ENCODE data around the gene TULP3.
"Not testable (repeated sequence)": the region's sequence is repeated elsewhere in the genome, so short reads cannot be mapped to it uniquely, and the experiment has no call there.

The TULP3 gene, protein sequence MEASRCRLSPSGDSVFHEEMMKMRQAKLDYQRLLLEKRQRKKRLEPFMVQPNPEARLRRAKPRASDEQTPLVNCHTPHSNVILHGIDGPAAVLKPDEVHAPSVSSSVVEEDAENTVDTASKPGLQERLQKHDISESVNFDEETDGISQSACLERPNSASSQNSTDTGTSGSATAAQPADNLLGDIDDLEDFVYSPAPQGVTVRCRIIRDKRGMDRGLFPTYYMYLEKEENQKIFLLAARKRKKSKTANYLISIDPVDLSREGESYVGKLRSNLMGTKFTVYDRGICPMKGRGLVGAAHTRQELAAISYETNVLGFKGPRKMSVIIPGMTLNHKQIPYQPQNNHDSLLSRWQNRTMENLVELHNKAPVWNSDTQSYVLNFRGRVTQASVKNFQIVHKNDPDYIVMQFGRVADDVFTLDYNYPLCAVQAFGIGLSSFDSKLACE

GRCh38 chr12:2890388-2891239 is at the start of gene TULP3:
TSS of gene TULP3 (plus strand) at chr12:2890891. CDS start at chr12:2890948, 57 bp downstream.
- DNase-seq: peak; percentile 85

- DNase-seq: no peak
These were observed 49.5 kb upstream of the TULP3 start for GRCh38 chr12:2841056-2841650.

DNA sequence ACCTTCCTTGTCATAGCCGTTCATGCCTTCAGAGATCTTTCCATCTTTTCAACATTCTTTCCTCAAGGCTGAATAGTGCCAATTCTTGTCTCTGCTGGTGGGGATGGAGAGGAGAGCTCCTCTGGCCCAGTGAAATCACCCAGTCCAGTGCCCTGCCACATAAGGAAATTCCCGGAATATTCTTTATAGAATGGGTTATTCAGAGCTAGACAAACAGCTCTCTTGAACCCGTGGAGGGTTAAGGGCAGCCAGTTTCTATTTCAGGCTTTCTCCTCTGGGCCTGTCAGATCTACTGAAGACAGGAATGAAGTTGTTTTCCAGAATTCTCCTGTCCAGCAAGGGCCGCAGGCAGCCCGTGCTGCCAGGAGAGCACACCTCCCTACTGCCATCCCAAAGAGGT is 47.7 kb upstream of the TULP3 start:
- DNase-seq: no peak

- DNase-seq: no peak
These were observed 45.9 kb upstream of the TULP3 start for GRCh38 chr12:2844786-2845185.

DNA sequence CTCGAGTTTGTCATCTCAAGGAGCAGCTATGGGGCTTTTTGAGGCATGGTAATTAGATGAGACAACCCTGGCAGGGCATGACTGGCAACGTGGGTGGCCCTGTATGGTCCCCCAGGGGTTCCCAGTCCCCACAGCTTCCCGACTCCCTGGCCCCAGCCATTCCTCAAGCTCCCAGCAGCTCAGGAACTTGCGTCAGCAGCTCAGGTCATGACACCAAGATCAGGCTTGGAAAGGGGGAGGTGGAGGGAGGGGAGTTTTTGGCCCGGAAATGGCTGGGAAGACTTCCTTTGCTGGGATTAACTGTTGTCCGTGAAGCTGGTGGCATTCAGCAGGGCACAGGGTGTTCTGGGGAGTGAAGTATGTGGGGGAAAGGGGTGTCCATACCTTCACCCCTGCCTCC is 45.4 kb upstream of the TULP3 start:
- no peak for DNase-seq

- no peak for DNase-seq
These were observed 38.8 kb upstream of the TULP3 start for GRCh38 chr12:2851931-2852330.

DNA sequence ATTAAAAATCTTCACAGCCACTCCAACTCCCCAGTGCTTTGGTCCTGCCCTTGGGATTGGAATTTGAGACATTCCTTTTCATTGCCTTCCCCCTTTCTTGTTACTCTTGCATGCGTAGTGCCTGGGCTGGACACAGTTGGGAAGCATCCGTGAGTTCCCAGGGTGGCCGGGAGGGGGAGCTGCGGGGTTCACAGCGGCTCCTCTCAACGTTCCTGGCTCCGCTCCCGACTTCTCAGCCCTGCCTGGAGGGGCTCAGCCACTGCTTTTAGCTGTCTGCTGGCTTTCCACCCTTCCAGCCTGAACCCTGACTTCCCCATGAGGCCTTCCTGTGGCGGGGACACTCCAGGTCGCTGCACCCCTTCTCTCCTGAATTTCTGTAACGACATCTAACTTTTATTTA is 37.1 kb upstream of the TULP3 start:
- DNase-seq: no peak

DNA sequence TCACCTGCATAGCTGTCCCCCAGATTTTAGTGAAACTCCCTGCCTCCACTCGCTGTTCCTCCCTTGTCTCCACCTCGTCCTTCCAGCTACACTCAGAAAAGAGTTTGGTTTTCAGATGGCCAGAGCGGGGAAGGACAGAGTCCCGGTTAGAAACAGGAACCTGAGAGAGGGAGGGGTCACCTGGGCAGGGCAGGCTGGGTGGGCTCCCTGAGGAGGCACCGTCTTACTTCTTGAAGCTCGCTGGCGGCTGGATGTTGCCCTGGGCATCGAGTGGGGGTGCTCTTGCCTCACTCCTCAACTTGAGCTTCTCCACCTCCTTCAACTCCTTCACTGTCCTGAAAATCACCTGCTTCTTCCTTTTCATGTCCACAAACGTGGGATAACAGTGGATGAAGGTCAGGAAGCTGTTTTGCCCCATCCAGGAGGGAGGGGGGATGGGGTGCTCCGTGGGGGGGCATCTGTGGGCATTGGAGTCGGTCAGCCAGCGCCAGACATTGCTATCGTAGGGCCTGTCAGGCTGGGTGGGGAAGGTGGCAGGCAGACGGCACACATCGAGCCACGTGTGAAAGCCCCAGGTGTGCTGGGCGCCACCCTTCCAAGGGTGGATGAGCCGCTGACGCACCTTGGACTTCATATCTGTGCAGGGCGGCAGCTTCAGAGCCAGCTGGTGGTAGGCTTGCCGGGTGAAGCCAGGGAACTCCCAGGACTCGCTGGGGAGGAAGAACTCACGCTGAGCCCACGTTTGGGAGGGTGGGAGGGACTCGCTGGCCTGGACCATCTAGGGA is 35.8 kb upstream of the TULP3 start:
- no peak for DNase-seq

GRCh38 chr12:2855546-2855945 is 35.1 kb upstream of the TULP3 start:
- no peak for DNase-seq

- no peak for DNase-seq
These were observed 34.6 kb upstream of the TULP3 start for GRCh38 chr12:2856051-2856450.

DNA sequence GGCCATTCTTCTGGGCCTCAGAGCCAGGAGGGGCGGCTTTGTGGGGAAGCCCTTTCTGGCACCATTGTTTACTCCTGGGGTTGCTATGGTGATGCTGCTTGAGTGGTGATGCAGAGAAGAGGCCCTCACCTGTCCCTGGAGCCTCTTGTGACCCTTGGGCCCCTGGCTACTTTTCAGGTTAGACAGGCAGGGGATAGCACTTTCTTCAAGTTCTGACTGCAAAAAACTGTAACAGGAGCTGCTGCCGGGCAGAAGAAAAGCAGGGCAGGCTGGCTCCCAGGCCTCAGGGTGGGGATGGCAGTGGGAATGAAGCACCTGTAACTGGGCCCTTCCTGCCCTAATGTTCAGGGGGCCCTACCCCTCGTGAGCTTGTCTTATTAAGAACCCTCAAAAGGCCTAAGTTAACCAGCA is 33.7 kb upstream of the TULP3 start, which contains the start of gene TEX52:
Gene TEX52 (minus strand): TSS at position 19 of the 411 bp plus-strand sequence. CDS start 13 bp downstream, at position 6.
- no peak for DNase-seq

GRCh38 chr12:2857576-2857975 is 33.1 kb upstream of the TULP3 start:
- no peak for DNase-seq

DNA sequence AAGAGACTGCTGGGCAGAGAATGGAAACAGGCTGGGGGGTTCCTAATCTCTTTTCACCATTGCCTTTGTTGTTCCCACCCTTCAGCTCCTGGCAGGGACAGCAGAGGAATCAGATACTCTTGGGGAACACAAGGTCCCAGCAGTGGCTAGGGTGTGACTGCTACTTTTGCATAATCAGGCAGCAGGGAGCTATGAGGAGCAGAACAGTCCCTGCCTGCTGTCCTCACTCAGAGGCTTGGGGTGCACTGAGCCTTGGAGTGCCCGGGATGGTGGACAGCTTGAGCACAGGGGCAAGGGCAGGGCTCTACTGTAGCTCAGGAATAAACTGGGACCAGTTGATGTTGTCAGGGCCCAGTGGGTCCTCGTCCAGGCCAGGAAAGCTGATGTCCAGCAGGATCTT is 32.4 kb upstream of the TULP3 start:
- DNase-seq: no peak

DNA sequence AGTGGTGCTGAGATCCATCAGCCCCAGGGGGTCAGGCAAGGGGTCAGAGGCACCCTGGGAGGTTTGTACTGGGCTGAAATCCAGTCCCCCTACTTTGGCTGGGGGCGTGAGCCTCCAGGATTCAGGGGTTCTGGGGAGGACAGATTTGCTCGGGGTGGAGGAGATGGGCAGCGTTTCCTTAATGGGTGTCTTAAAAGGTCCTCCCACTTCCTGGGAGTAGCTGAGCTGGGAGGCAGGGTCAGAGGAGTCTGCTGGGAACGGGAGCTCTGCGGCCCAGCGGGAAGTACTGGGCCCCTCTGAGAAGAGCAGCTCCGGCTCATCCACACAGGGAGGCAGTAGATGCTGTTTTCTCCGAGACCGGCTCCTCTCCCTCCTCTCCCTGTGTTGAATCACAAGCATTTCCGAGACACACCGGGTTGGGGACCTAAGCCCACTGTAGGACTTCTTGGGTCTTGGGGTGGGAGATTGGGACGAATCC is 31.7 kb upstream of the TULP3 start:
- DNase-seq: no peak

GRCh38 chr12:2860170-2860569 is 30.5 kb upstream of the TULP3 start:
- no peak for DNase-seq

- DNase-seq: no peak
These were observed 27.8 kb upstream of the TULP3 start for GRCh38 chr12:2862876-2863275.

- DNase-seq: not testable (repeated sequence)
These were observed 27.3 kb upstream of the TULP3 start for GRCh38 chr12:2863402-2863801.

DNA sequence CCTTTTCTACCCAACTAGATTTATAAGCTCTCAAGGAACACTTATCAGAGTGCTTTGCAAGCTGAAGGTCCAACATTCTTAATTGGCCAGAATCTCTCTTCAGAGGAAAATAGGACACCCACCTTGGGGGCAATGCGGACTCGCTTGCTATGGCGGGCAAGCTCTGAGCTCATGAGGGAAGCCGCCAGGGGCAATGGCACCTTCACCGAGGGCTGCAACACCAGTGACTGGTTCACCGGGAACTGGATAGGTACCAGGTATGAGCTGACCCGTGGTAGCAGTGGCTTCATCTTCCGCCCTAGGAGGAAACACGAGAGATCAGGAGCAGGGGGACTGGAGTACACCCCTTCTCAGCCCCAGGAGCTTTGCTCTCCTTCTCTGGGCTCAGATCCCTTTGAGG is 26.5 kb upstream of the TULP3 start:
- DNase-seq: no peak

DNA sequence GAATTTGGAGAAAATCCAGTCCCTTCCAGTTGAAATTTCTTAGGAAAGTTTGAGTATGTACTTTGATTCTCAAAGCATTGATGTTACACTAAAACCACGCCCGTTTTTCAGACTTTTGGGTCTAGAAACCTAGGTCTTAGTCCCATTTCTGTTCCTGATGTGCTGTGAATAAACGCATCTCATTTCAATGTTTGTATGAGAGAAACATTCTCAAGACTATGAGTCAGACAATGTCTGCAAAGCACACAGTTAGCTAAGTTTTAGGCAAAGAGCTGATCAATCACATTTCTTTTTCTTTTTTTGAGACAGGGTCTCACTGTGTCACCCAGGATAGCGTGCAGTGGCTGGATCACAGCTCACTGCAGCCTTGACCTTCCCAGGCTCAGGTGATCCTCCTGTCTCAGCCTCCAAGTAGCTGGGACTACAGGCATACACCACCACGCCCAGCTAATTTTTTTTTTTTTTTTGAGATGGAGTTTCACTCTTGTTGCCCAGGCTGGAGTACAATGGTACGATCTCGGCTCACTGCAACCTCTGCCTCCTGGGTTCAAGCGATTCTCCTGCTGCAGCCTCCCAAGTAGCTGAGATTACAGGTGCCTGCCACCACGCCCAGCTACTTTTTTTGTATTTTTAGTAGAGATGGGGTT is 21.6 kb upstream of the TULP3 start:
- not testable (repeated sequence) for DNase-seq

- peak; percentile 7 for DNase-seq
These were observed 14.2 kb upstream of the TULP3 start for GRCh38 chr12:2876431-2877046.
